ENCODE data around the gene CEP128.

GRCh38 chr14:80930095-80930494 is 11.4 kb downstream of the CEP128 start:
- TF ChIP-seq EZH2phosphoT487 (IDR thresholded peaks at IDR 0.05; ENCODE audit: borderline replicate concordance, low read length): no peak
- TF ChIP-seq CTCF (IDR thresholded peaks at IDR 0.05; ENCODE audit: low read depth, low read length, poor library complexity, severe bottlenecking): no peak
